K562 (cell line): ENCODE results near the gene CABP7. TPM values are rescaled to one million over a fixed set of nuclear protein-coding genes. Genes with fewer than 3 reads are reported as not detected.

ENCODE experiments used
- ATAC-seq: fragments of 200-7000 bp; cut with Tn5 transposase; 3 replicates; pipeline ENCODE4 v1.9.1; 2020; ENCODE audit warnings: moderate library complexity
- BruUV-seq: library from RNA; stranded (reverse); fragments of 400-500 nt; replicated peaks from 2 replicates; lab custom pipeline; 2021; lab: Mats Ljungman, UMichigan
- CTCF ChIA-PET: fragments of 300-600 bp; formaldehyde crosslinking; extraction: SDS; loops from one replicate; lab custom pipeline; 2021; ENCODE audit warnings: low intra/inter-chr PET ratio; lab: Yijun Ruan, JAX
- POLR2A ChIA-PET: fragments of 300-600, 350-650 bp; sonication (Branson Sonifier 250); formaldehyde crosslinking; extraction: SDS; loops from one replicate; lab custom pipeline; 2021; ENCODE audit warnings: antibody characterized with exemption, inconsistent platforms; lab: Yijun Ruan, JAX
- DNase-seq, 4 experiments: peaks; one replicate each; pipeline versions ENCODE4 v3.0.0 to v3.0.0-alpha.2; 2011 to 2018; ENCODE audit warnings: low spot score in 3 of 4, mixed read lengths in 3 of 4; ENCODE audit errors: extremely low read depth in 1 of 4
- FAIRE-seq: peaks from 2 replicates; lab custom pipeline; 2011; peaks lifted over from hg19 to GRCh38; lab: Jason Lieb, UNC
- H2AFZ ChIP-seq: 2 replicates; pipeline ENCODE4 v1.6.0; 2011; ENCODE audit warnings: low read depth, low read length, control low read depth, inconsistent platforms
- H3K27ac ChIP-seq: fragments of 200-600 bp; 3 replicates; pipeline ENCODE4 v1.8.0; 2011; ENCODE audit warnings: low read depth, mild to moderate bottlenecking, control low read depth, inconsistent platforms, low read length, moderate library complexity, mixed read lengths; ENCODE audit errors: extremely low read depth
- H3K27me3 ChIP-seq, 2 experiments: fragments of 300-600 bp in 1 of 2; 2 replicates in 1 of 2; 3 replicates in 1 of 2; pipeline versions ENCODE4 v1.6.0 to v1.8.0; 2011; ENCODE audit warnings: inconsistent platforms in 2 of 2, low read length in 2 of 2, mild to moderate bottlenecking in 1 of 2, mixed read lengths in 1 of 2, moderate library complexity in 1 of 2; ENCODE audit not compliant: control insufficient read depth in 2 of 2, insufficient read depth in 2 of 2
- H3K36me3 ChIP-seq: fragments of 300-600 bp; 3 replicates; pipeline ENCODE4 v1.8.0; 2011; ENCODE audit warnings: mild to moderate bottlenecking, low read length, inconsistent platforms; ENCODE audit not compliant: control insufficient read depth, insufficient read depth
- H3K4me1 ChIP-seq, 2 experiments: fragments of 200-600 bp in 1 of 2; replicated peaks in 1 of 2; 2 replicates in 1 of 2; 3 replicates in 1 of 2; pipeline versions ENCODE4 v1.5.1 to v1.8.0; 2011; ENCODE audit warnings: inconsistent platforms in 2 of 2, low read length in 2 of 2, mild to moderate bottlenecking in 1 of 2, mixed read lengths in 1 of 2, moderate library complexity in 1 of 2; ENCODE audit not compliant: control insufficient read depth in 2 of 2, insufficient read depth in 2 of 2
- H3K4me2 ChIP-seq: 2 replicates; pipeline ENCODE4 v1.6.1; 2011; ENCODE audit warnings: low read length, control low read depth, inconsistent platforms, mixed read lengths; ENCODE audit not compliant: insufficient read depth
- H3K4me3 ChIP-seq: fragments of 200-600 bp; sonication (generic), shearing (Covaris generic); 2 replicates; pipeline ENCODE4 v1.5.1; 2016; ENCODE audit warnings: control low read depth, inconsistent platforms
- H3K79me2 ChIP-seq: fragments of 200-600 bp; 3 replicates; pipeline ENCODE4 v1.8.0; 2011; ENCODE audit warnings: low read length, inconsistent platforms; ENCODE audit not compliant: control insufficient read depth, insufficient read depth
- H3K9ac ChIP-seq, 2 experiments: 2 replicates each; pipeline versions ENCODE4 v1.6.0 to v1.6.1; 2011; ENCODE audit warnings: low read depth in 2 of 2, low read length in 2 of 2, control low read depth in 1 of 2, inconsistent platforms in 1 of 2, mild to moderate bottlenecking in 1 of 2, mixed read lengths in 1 of 2; ENCODE audit not compliant: insufficient read depth in 1 of 2
- H3K9me1 ChIP-seq: one replicate; pipeline ENCODE4 v1.6.0; 2011; ENCODE audit warnings: inconsistent platforms, mild to moderate bottlenecking, low read length, moderate library complexity; ENCODE audit not compliant: control insufficient read depth, insufficient read depth
- H3K9me3 ChIP-seq: replicated peaks from 2 replicates; pipeline ENCODE4 v1.5.1; 2011; ENCODE audit warnings: low read depth, low read length, inconsistent platforms; ENCODE audit not compliant: control insufficient read depth, insufficient read depth
- H4K20me1 ChIP-seq: replicated peaks from 2 replicates; pipeline ENCODE4 v1.6.1; 2011; ENCODE audit warnings: low read length, inconsistent platforms, mixed read lengths; ENCODE audit not compliant: control insufficient read depth, insufficient read depth
- CHD4 ChIP-seq: fragments of 200-600 bp; sonication (generic); IDR thresholded peaks from 3 replicates; pipeline ENCODE4 v1.6.1; 2012; ENCODE audit warnings: low read depth, mild to moderate bottlenecking, mixed read lengths, low read length, inconsistent platforms; ENCODE audit not compliant: insufficient read depth, insufficient replicate concordance, poor library complexity, severe bottlenecking
- KAT8 ChIP-seq: fragments of 450-650 bp; IDR thresholded peaks from 2 replicates; pipeline ENCODE4 v1.6.1; 2016; ENCODE audit warnings: low read depth, mild to moderate bottlenecking
- KHSRP ChIP-seq: fragments of 450-650 bp; IDR thresholded peaks from 2 replicates; pipeline ENCODE4 v1.6.1; 2017
- NUFIP1 ChIP-seq: fragments of 450-650 bp; IDR thresholded peaks from 2 replicates; pipeline ENCODE4 v1.6.1; 2018; ENCODE audit not compliant: partially characterized antibody
- RBM22 ChIP-seq: fragments of 200-400 bp; formaldehyde crosslinking; IDR thresholded peaks from 2 replicates; pipeline ENCODE4 v1.6.1; 2018; ENCODE audit warnings: low read length, low read depth; ENCODE audit not compliant: poor library complexity, severe bottlenecking
- ZFP30 ChIP-seq: fragments of 250-450 bp; sonication (Bioruptor Pico); IDR thresholded peaks from 2 replicates; pipeline ENCODE4 v1.8.0; 2022; ENCODE audit warnings: moderate library complexity, mild to moderate bottlenecking, inconsistent platforms, borderline replicate concordance
- ZNF175 ChIP-seq: fragments of 200-800 bp; sonication (Bioruptor generic); IDR thresholded peaks from 2 replicates; pipeline ENCODE4 v1.6.1; 2016; ENCODE audit warnings: low read depth, mild to moderate bottlenecking, missing genetic modification characterization, missing compliant biosample characterization
- ZNF3 ChIP-seq: fragments of 250-450 bp; sonication (Bioruptor Pico); IDR thresholded peaks from 2 replicates; pipeline ENCODE4 v1.5.0; 2021; ENCODE audit warnings: mild to moderate bottlenecking, moderate library complexity
- ZNF77 ChIP-seq: fragments of 250-450 bp; sonication (Bioruptor Pico); IDR thresholded peaks from 2 replicates; pipeline ENCODE4 v1.5.0; 2020
- WGBS: fragments of 100-300 bp; shearing (Covaris generic); methylation state at CpG from one replicate; pipeline ENCODE4 v1.1.6; 2016; ENCODE audit warnings: low coverage, mixed read lengths; ENCODE audit not compliant: insufficient coverage; ENCODE audit errors: missing lambda C conversion rate; 5-methylcytosine and 5-hydroxymethylcytosine counted together
- in situ Hi-C: fragments of 300-500 bp; cut with MboI; formaldehyde crosslinking; loops from 4 replicates; pipeline ENCODE4 v1.15.0; 2018; ENCODE audit warnings: inconsistent platforms, mixed read lengths
- intact Hi-C: fragments of 100-400 bp; cut with micrococcal nuclease; formaldehyde crosslinking; loops from 2 replicates; pipeline ENCODE4 v1.14.2; 2022
- polyA plus RNA-seq, 8 experiments: library from polyadenylated mRNA; depleted of rRNA in 4 of 8; stranded (reverse) in 5 of 8; unstranded in 3 of 8; fragments of >200 nt; fragmentation: Nextera tagmentation in 2 of 8; fragmentation: Illumina TruSeq in 1 of 8; extraction: Ambion mirVana in 2 of 8; extraction: Trizol in 1 of 8; gene quantifications; 2 replicates each; pipeline versions ENCODE4 v1.2.1 to v1.2.3, GENCODE V29; 2011 to 2014; ENCODE audit warnings: inconsistent platforms in 1 of 8, missing spikeins in 1 of 8
- total RNA-seq, 7 experiments: library from RNA; depleted of rRNA in 6 of 7; stranded (reverse); fragments of >200 nt in 6 of 7; fragmentation: Illumina TruSeq in 2 of 7; extraction: Trizol in 2 of 7; gene quantifications; 2 replicates each; pipeline versions ENCODE4 v1.2.1 to v1.2.3, GENCODE V29; 2011 to 2021; ENCODE audit warnings: low replicate concordance in 1 of 7

The CABP7 gene
- total and polyA plus RNA-seq, 9 of the 15 experiments (the other 6 are each of a cell fraction or from before 2014, with no cell fraction given), result not detected

- TF ChIP-seq ZNF175 (CRISPR knock-in tag) (no peak), KHSRP (no peak)
Observed at GRCh38 chr22:29693671-29694070, 26.1 kb upstream of the CABP7 start (continued).

GRCh38 chr22:29695129-29695926 is 24.5 kb upstream of the CABP7 start:
- POLR2A ChIA-PET, result interaction anchor here (0.6 to 0.8 kb wide), 3 partner anchors 8 to 244 kb away, joined by 3 read pairs; no protein-coding TSS in a partner anchor
- intact Hi-C loops, result no loop called here
- Histone ChIP-seq H2AFZ (no peak overlapping the region), H3K9ac (no peak overlapping the region), H3K79me2 (no peaks in the 10 kb centered on the region), H3K4me2 (no peak overlapping the region), H4K20me1 (no peaks in the 10 kb centered on the region), H3K9me1 (peaks cover 2% of the 10 kb centered on the region), H3K4me3 (no peak overlapping the region), H3K9me3 (no peaks in the 10 kb centered on the region), H3K36me3 (peaks cover 27% of the 10 kb centered on the region; the same call in 1 of the 3 replicates), H3K27me3 (no peaks in the 10 kb centered on the region), H3K4me1 (peaks cover 0 to 18% of the 10 kb centered on the region in 2 experiments; a peak in 2 of 5 replicates), H3K27ac (no peak overlapping the region)
- TF ChIP-seq NUFIP1 (no peak), KAT8 (no peak), RBM22 (peak; percentile 26), ZNF77 (CRISPR knock-in tag) (no peak), CHD4 (no peak), ZFP30 (no peak), ZNF3 (no peak)
- CTCF ChIA-PET, result no interaction called here
- BruUV-seq, result no TSS peak
- DNase-seq, result no peak
- FAIRE-seq, result no peak
- in situ Hi-C loops, result loop anchor here (25.0 kb wide), 1 partner anchor 392 kb away; the partner anchor contains the start of gene HORMAD2
- ATAC-seq, result no peak
- WGBS, result 96% methylated on average over 25 of the region's 33 CpGs
